ENCODE measurements around the gene ZNF536. TPM values are rescaled to one million over a fixed set of nuclear protein-coding genes. Genes with fewer than 3 reads are reported as not detected.
A peak's percentile ranks its signal among the peaks of the same experiment; 100 is the strongest.
"Not testable (repeated sequence)": the region's sequence is repeated elsewhere in the genome, so short reads cannot be mapped to it uniquely, and the experiment has no call there.

ZNF536 gene
- total and polyA plus RNA-seq, 2 donors from 2014 or later: 0.19 to 0.25 TPM

GRCh38 chr19:30345686-30346085 lies 26.5 kb upstream of the ZNF536 start:
- intact Hi-C loops (cut with DNase I): no loop called here
- H3K27me3 ChIP-seq (ENCODE audit: control insufficient read depth, insufficient read depth, low read length): no peaks in the 10 kb centered on the region
- no peaks in the 10 kb centered on the region for H3K36me3 ChIP-seq (ENCODE audit: control insufficient read depth in 2 of 3, insufficient read depth in 3 of 3, low read length in 3 of 3)
- no peak overlapping the region for H3K27ac ChIP-seq (ENCODE audit: low read depth in 2 of 2, low read length in 2 of 2)
- H3K4me3 ChIP-seq (ENCODE audit: low read length in 3 of 3): no peak overlapping the region
- no peak overlapping the region for H3K9ac ChIP-seq (ENCODE audit: low read length in 3 of 3)
- no peak for TF ChIP-seq CTCF (IDR thresholded peaks at IDR 0.05; ENCODE audit: borderline replicate concordance, extremely low read depth, insufficient read depth)
- H3K9me3 ChIP-seq (ENCODE audit: control insufficient read depth in 2 of 3, insufficient read depth in 1 of 3, low read length in 3 of 3): no peaks in the 10 kb centered on the region
- FAIRE-seq (no peak), DNase-seq (peak in 1 of 5 donors; percentile 34)
- no peaks in the 10 kb centered on the region for H3K4me1 ChIP-seq (ENCODE audit: control insufficient read depth in 2 of 3, insufficient read depth in 2 of 3, low read depth in 1 of 3, low read length in 3 of 3)

- H3K4me1 ChIP-seq (ENCODE audit: control insufficient read depth in 2 of 3, insufficient read depth in 2 of 3, low read depth in 1 of 3, low read length in 3 of 3); H3K9me3 ChIP-seq (ENCODE audit: control insufficient read depth in 2 of 3, insufficient read depth in 1 of 3, low read length in 3 of 3); FAIRE-seq; H3K27me3 ChIP-seq (ENCODE audit: control insufficient read depth, insufficient read depth, low read length); H3K9ac ChIP-seq (ENCODE audit: low read length in 3 of 3); H3K36me3 ChIP-seq (ENCODE audit: control insufficient read depth in 2 of 3, insufficient read depth in 3 of 3, low read length in 3 of 3); H3K27ac ChIP-seq (ENCODE audit: low read depth in 2 of 2, low read length in 2 of 2); intact Hi-C loops (cut with DNase I); DNase-seq; H3K4me3 ChIP-seq (ENCODE audit: low read length in 3 of 3): not testable (repeated sequence)
Measured at GRCh38 chr19:30346468-30346867, 25.7 kb upstream of the ZNF536 start.

- DNase-seq (peak in 4 of 5 donors; percentile 48 to 60 (median 54)), FAIRE-seq (no peak)
- intact Hi-C loops (cut with DNase I): no loop called here
Measured at GRCh38 chr19:30349131-30349730, 23.0 kb upstream of the ZNF536 start.

More at GRCh38 chr19:30349131-30349730, 23.0 kb upstream of the ZNF536 start:
- no peak for TF ChIP-seq CTCF (IDR thresholded peaks at IDR 0.05; ENCODE audit: borderline replicate concordance, extremely low read depth, insufficient read depth)
- H3K9ac ChIP-seq (ENCODE audit: low read length in 3 of 3): no peak overlapping the region
- no peaks in the 10 kb centered on the region for H3K4me1 ChIP-seq (ENCODE audit: control insufficient read depth in 2 of 3, insufficient read depth in 2 of 3, low read depth in 1 of 3, low read length in 3 of 3)
- H3K36me3 ChIP-seq (ENCODE audit: control insufficient read depth in 2 of 3, insufficient read depth in 3 of 3, low read length in 3 of 3): no peaks in the 10 kb centered on the region
- H3K4me3 ChIP-seq (ENCODE audit: low read length in 3 of 3): no peak overlapping the region
- H3K27me3 ChIP-seq (ENCODE audit: control insufficient read depth, insufficient read depth, low read length): no peaks in the 10 kb centered on the region
- H3K9me3 ChIP-seq (ENCODE audit: control insufficient read depth in 2 of 3, insufficient read depth in 1 of 3, low read length in 3 of 3): no peaks in the 10 kb centered on the region
- H3K27ac ChIP-seq (ENCODE audit: low read depth in 2 of 2, low read length in 2 of 2): no peak overlapping the region
